ENCODE results near the gene MTRR.

DNA sequence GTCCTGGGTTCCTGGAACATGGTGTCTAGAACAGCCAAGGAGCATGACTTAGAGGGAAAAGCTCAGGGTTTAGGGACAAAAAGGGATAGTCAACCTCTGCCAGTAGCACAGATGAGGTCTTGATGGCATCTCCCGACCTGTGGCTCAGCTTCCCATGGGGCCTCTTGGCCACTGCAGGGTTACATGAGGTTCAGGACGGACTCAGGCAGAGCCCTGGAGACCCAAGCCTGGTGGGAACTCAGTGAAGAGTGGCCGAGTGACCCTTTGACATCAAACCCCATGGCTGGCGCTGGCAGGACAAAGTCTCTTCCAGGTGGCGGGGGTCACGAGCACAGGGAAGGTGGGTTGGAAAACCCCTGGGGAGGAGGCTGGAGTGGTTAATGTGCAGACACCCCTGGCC, 57.8 kb downstream of the MTRR start:
- TF ChIP-seq, protein P1, sequence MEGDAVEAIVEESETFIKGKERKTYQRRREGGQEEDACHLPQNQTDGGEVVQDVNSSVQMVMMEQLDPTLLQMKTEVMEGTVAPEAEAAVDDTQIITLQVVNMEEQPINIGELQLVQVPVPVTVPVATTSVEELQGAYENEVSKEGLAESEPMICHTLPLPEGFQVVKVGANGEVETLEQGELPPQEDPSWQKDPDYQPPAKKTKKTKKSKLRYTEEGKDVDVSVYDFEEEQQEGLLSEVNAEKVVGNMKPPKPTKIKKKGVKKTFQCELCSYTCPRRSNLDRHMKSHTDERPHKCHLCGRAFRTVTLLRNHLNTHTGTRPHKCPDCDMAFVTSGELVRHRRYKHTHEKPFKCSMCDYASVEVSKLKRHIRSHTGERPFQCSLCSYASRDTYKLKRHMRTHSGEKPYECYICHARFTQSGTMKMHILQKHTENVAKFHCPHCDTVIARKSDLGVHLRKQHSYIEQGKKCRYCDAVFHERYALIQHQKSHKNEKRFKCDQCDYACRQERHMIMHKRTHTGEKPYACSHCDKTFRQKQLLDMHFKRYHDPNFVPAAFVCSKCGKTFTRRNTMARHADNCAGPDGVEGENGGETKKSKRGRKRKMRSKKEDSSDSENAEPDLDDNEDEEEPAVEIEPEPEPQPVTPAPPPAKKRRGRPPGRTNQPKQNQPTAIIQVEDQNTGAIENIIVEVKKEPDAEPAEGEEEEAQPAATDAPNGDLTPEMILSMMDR (IDR thresholded peaks at IDR 0.05; ENCODE audit: low read depth, low read length), result no peak
- no peak for TF ChIP-seq EZH2phosphoT487 (IDR thresholded peaks at IDR 0.05; ENCODE audit: low read depth)

All from OCI-LY3 (cell line).